GM19452 (cell line): ENCODE measurements around the gene DSCAM.

Source experiments
- ATAC-seq: cut with Tn5 transposase; IDR thresholded peaks from one replicate; pipeline ENCODE4 v1.9.1; 2021; ENCODE audit not compliant: unreplicated experiment

Gene DSCAM

GRCh38 chr21:40714536-40714935 lies 132.4 kb downstream of the DSCAM start:
- no peak for ATAC-seq

DNA sequence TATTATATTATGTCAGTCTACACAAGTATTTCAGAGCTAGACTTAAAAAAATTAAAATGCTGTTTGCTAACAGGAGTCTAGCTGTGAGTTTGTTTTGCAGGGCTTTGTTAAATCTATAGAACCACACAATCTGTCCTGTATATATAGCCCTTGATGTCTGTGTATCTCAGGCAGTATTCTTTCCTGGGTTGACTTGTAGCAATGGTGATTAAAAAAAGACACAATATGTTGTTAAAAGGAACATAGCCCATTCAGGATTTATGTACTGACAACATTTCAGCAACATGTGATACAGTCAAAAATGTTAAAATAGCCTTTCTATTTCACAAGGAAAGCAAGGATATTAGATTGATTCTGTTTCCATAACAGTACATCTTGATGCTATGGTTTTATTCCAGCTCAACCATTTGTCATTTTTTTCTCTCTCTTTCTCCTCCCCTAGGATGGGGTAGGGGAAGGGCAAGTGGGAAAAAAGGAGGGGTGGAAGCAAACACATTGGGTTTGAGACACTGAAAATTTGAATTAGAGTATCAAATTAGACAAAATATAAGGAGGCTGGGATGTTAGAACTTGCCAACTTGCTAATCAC lies 139.2 kb downstream of the DSCAM start:
- ATAC-seq: no peak

DNA sequence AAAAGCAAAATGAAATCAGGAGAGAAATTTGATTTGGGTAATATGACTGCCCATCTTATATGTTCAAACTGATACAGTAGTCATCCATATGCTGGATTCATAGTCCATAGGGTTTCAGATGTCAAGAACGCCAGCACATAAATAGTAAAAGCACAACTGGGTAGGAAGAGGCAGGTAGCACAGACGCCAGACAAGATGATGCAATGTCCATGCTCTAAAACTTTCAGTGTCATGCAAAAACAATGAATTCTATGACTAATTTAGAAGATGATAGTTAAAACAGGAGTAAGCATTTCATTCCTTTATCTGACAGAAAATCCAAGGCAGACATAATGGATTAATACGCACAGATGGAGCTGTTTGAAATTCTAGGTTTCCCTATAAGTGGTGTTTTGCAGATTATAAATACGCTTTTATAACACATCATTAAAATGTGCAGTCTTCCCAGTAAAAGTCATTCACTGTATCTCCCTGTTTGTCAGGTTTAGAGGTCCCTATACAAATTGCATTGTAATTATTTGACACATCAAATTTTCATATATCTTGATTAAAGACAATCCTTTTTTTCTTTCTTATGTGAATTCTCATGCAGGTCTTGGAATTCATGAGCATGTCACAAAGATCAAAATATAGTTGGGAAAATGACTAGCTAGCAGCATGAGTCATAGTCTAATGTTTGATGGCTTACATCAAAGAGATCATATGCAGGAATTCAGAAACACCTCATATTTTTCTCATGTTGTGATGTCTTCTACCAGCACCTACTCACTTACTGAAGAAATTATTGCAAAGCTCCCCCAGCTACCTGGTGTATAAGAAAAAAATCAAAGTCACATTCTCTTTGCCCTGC lies 139.9 kb downstream of the DSCAM start:
- no peak for ATAC-seq

DNA sequence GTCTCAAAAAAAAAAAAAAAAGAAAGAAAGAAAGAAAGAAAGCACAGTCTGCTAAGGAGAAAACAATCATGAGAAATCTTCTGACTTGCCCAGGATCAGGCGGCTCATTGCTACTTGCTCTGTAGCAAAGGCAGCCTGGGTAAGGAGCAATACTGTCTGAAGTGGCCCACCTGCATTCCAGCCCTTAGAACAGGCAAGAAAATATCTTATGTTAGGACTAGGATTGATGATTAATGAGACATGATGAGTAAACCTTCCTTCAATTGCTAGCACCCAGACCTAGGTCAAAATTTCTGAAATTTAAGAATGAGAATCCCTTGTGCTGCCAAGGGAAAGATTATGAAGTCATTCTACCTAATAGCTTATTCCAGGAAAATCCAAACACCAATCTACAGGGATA lies 140.8 kb downstream of the DSCAM start:
- no peak for ATAC-seq

GRCh38 chr21:40704141-40704540 lies 142.8 kb downstream of the DSCAM start:
- ATAC-seq: no peak

GRCh38 chr21:40699366-40699765 lies 147.6 kb downstream of the DSCAM start:
- no peak for ATAC-seq

DNA sequence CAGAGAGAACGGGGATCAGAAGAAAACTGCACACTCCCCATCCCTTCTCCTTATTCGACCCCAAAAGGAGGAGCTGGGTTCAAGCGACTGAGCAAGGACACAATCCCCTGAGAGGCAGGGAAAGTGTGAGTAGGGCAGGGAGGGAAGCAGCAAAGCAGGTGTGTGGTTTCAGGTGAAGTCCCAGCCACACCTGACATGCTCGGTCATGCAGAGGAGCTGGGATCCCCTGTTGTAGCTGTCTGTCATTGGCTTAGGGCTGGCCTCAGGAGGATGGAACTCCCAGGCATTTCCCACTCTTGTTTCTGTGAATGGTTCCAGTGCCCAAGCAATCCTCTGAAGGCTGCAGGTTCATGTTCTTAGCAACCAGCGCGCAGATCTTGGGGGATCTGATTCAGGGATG lies 150.7 kb downstream of the DSCAM start:
- ATAC-seq: no peak

DNA sequence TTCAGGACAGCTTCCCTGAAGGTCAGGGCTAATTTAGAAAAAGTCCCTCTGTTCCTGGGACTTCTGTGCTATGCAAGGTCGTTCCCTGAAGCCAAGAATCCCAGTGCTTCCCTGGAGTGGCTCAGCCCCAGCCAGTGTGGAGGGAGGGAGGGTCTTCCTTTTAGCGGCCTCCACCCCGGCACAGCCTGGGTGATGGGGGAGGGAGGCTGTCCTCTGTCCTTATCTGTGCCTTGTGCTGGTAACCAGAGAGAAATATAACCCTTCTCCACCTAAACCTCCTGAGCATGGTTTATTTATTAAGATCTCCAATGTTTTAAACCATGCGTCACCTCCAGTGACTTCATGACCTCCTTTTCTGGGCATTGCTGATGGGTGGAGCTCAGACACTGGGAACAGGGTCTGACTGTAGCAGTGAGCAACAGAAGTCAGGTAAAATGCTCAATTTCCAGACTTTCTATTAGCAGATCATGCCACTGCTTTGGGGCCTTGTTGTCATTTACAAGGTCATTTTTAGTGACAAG lies 157.1 kb downstream of the DSCAM start:
- ATAC-seq: no peak

GRCh38 chr21:40689217-40689616 lies 157.7 kb downstream of the DSCAM start:
- no peak for ATAC-seq

DNA sequence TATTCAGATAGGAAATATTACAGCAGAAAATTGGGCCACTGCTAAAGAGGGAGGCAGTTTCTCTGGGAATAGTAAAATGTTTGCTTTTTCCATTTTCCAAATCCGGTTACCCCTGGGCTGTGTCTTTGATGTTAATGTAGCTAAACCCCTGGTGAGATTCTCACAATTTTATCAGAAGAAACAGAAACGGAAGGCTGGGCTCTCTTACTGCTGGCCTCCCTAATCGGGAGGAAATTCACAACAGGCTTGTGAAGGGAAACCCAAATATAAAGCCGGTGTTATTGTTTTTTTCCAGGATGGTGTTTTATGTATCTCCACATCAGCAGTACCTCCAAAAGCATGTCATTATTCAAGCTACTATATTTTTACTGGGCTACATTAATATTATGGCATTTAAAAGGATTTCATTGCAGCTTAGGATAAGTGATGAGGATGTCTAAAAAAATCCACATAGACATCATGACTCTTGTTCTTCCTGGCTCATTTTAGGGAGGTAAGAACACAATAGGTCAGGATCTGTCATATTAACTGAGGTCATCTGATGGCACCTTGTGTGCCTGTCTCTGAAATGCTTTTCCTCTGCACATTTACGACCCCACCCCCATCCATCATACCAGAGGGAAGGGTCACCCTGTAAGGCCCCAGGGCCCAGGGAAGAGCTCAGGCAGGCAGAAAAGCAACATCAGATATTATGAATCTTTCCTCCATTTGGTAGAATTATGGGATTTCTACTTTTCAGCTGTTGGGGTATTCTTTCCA lies 158.7 kb downstream of the DSCAM start:
- ATAC-seq: no peak

GRCh38 chr21:40687625-40688024 lies 159.3 kb downstream of the DSCAM start:
- no peak for ATAC-seq

DNA sequence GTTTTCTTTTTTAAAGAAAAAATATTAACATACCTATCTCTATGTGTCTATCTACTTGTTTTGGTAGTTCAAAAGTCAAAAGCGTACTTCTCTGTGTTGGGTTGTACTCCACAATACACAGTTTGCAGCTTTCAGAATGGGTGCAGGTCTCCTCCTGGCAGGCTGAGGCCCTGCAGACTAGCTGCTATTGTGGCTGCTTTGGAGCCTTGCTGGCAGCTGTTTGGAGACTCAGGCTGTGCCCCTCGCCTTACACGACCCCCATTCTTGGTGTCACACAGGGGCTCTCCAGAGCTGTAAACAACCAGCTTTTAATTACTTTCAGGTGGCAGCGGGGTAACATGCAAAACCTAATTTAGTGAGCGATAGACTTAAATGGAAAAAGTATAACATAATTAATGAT lies 160.4 kb downstream of the DSCAM start:
- no peak for ATAC-seq

GRCh38 chr21:40685141-40685540 lies 161.8 kb downstream of the DSCAM start:
- no peak for ATAC-seq

- no peak for ATAC-seq
Measured at GRCh38 chr21:40684726-40685125, 162.2 kb downstream of the DSCAM start.

GRCh38 chr21:40683349-40683748 lies 163.6 kb downstream of the DSCAM start:
- ATAC-seq: no peak

GRCh38 chr21:40681164-40681859 lies 165.6 kb downstream of the DSCAM start:
- no peak for ATAC-seq

DNA sequence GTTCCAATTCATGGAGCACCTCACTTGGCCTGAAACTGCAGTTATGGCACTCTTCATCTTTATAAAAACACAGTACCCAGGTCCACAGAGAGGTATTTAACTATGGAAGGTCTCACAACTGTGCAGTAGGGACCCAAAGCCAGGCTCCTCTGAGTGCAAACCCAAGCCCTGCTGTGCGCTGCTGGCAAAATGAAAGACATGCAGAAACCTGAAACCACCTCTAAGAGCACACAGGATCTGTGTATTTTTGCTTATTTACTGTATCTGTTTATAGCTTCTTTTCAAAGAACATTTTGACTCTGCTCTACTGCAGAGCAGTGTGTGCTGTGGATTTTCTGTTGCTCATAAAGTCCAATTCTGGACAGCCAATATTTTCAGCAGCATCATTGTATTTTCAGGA lies 166.6 kb downstream of the DSCAM start:
- no peak for ATAC-seq

DNA sequence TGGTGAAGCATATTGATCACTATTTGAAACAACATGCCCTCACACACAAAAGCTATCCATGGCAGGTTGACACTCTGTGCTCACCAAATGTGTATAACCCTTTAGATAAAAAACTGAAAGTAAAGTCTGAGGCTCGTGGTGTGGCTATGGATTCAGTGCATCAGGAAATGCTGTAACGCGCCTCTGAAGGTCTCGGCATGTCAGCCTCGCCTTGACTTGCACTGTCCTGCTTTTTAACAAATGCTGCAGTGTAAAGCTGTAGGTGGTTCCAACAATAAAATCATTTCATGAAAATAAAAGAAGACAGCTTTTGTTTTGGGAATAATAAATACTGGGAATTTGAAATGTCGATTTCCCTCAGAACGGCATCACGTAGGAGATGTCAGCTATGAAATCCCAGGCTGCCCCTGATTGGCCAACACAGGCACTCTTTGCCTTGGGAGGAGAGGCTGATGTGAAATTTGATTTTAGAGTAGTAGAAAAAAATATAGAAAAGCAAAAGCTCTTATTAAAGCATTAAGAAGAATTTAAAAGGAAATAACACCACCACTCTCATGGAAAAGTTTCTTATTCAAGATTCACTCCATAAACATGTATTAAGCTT lies 168.2 kb downstream of the DSCAM start:
- ATAC-seq: no peak

GRCh38 chr21:40675017-40675416 lies 171.9 kb downstream of the DSCAM start:
- no peak for ATAC-seq

DNA sequence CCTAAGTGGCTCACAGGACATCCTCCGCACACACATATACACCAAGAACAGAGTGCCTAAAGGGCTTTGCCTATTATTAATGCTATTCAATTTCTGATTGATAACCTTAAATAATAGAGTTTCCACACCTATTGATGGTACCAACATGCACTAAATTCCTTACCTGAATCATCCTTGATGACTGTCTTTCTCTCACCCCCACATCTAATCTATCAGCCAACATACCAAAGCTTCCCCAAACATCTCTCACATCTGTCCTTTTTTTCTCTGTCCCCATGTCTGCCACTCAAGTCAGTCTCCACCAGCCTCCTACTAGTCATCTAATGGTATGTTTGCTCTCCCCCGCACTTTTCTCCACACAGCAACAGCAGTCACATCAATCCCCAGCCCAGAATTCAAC lies 174.4 kb downstream of the DSCAM start:
- no peak for ATAC-seq

DNA sequence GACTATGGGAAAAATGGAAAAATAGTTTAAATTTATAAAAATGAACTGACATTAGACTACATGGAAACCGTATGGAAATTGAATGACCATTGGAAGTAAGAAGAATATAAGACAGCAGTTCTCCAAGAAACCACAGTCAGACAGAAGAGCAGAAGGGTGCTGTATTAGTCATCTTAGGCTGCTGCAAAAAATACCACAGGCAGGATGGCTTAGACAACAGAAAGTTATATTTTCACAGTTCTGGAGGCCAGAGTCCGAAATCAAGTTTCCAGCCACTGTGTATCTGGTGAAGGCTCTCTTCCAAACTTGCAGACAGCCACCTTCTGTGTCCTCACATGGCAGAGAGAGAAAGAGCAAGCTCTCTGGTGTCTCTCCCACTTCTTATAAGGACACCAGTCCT lies 175.2 kb downstream of the DSCAM start:
- no peak for ATAC-seq
